Suprapubic skin (tissue), 4 donors: ENCODE measurements around the gene PRSS3.
"Not testable (repeated sequence)": the region's sequence is repeated elsewhere in the genome, so short reads cannot be mapped to it uniquely, and the experiment has no call there.

Source experiments
- EP300 ChIP-seq: sonication (generic); formaldehyde crosslinking; IDR thresholded peaks from one replicate; pipeline ENCODE4 v1.6.1; 2017; ENCODE audit warnings: antibody characterized with exemption
- POLR2AphosphoS5 ChIP-seq, 3 donors: sonication (generic); formaldehyde crosslinking; IDR thresholded peaks; one replicate each; pipeline ENCODE4 v1.6.1; 2017; ENCODE audit warnings: antibody characterized with exemption in 3 of 3
- TF ChIP-seq, protein P1 (sequence below), 2 donors: fragments of 200-600 bp in 1 of 2; fragments of 450-650 bp in 1 of 2; sonication (generic) in 1 of 2; IDR thresholded peaks; one replicate each; pipeline ENCODE4 v1.5.1; 2016 to 2019; ENCODE audit warnings: antibody characterized with exemption in 2 of 2, mild to moderate bottlenecking in 1 of 2, moderate library complexity in 1 of 2

DNA sequence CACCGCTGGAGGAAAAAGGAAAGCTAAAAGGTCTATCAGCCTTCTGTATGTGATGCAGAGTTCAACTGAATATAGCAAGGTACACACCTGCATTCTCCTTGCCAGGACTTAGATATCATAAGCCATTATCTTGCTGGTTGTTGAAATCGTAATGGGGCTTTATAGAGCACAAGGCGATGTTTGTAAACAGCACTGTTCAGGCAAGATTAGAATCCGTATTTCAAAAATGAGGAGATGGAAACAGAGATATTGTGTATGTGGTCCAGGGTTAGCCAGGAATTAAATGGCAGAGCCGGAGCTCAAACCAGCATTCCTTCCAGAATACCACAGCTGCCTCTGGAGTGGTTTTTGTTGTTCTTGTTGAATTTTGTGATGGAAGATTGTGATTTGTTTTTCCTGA, 42.6 kb upstream of the PRSS3 start:
- TF ChIP-seq POLR2AphosphoS5 (IDR thresholded peaks at IDR 0.05); EP300: not testable (repeated sequence)
- TF ChIP-seq, protein P1, sequence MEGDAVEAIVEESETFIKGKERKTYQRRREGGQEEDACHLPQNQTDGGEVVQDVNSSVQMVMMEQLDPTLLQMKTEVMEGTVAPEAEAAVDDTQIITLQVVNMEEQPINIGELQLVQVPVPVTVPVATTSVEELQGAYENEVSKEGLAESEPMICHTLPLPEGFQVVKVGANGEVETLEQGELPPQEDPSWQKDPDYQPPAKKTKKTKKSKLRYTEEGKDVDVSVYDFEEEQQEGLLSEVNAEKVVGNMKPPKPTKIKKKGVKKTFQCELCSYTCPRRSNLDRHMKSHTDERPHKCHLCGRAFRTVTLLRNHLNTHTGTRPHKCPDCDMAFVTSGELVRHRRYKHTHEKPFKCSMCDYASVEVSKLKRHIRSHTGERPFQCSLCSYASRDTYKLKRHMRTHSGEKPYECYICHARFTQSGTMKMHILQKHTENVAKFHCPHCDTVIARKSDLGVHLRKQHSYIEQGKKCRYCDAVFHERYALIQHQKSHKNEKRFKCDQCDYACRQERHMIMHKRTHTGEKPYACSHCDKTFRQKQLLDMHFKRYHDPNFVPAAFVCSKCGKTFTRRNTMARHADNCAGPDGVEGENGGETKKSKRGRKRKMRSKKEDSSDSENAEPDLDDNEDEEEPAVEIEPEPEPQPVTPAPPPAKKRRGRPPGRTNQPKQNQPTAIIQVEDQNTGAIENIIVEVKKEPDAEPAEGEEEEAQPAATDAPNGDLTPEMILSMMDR (IDR thresholded peaks at IDR 0.05): not testable (repeated sequence)
